PC-3 (cell line): ENCODE data around the gene EPC2. TPM values are rescaled to one million over a fixed set of nuclear protein-coding genes. Genes with fewer than 3 reads are reported as not detected.
A peak's percentile ranks its signal among the peaks of the same experiment; 100 is the strongest.

Experiments
- ATAC-seq: fragments of 200-7000 bp; cut with Tn5 transposase; 2 replicates; pipeline ENCODE4 v1.9.1; 2020; ENCODE audit warnings: mild to moderate bottlenecking, moderate library complexity
- BruUV-seq: library from RNA; stranded (reverse); fragments of 400-500 nt; replicated peaks from 2 replicates; lab custom pipeline; 2021; lab: Mats Ljungman, UMichigan
- CTCF ChIA-PET: fragments of 300-600 bp; sonication (Branson Sonifier 250); formaldehyde crosslinking; loops from one replicate; lab custom pipeline; 2022; ENCODE audit warnings: antibody characterized with exemption; lab: Charles Lee
- POLR2A ChIA-PET: fragments of 300-600 bp; sonication (Branson Sonifier 250); formaldehyde crosslinking; loops from one replicate; lab custom pipeline; 2022; ENCODE audit warnings: antibody characterized with exemption; ENCODE audit not compliant: unreplicated experiment; lab: Charles Lee
- DNase-seq: peaks from one replicate; pipeline ENCODE4 v3.0.0-alpha.2; 2015
- H2AFZ ChIP-seq: fragments of 300-600 bp; sonication (generic); 2 replicates; pipeline ENCODE4 v1.6.0; 2016; ENCODE audit warnings: antibody characterized with exemption, low read length
- H3F3A ChIP-seq: fragments of 300-600 bp; sonication (generic); one replicate; pipeline ENCODE4 v1.6.0; 2017; ENCODE audit warnings: antibody characterized with exemption, low read length, control low read depth, mild to moderate bottlenecking; ENCODE audit not compliant: unreplicated experiment
- H3K27ac ChIP-seq: fragments of 300-600 bp; sonication (generic); 2 replicates; pipeline ENCODE4 v1.5.1; 2016; ENCODE audit warnings: mild to moderate bottlenecking, low read length
- H3K27me3 ChIP-seq: fragments of 300-600 bp; sonication (generic); 2 replicates; pipeline ENCODE4 v1.6.1; 2016; ENCODE audit warnings: low read length, mixed read lengths
- H3K36me3 ChIP-seq: fragments of 300-600 bp; sonication (generic); 2 replicates; pipeline ENCODE4 v1.6.1; 2016; ENCODE audit warnings: low read depth, mixed run types, low read length, mixed read lengths
- H3K4me1 ChIP-seq: fragments of 300-600 bp; sonication (generic); 2 replicates; pipeline ENCODE4 v1.5.1; 2016; ENCODE audit warnings: low read length; ENCODE audit not compliant: insufficient read depth
- H3K4me2 ChIP-seq: fragments of 300-600 bp; sonication (generic); 2 replicates; pipeline ENCODE4 v1.6.0; 2016; ENCODE audit warnings: low read length
- H3K4me3 ChIP-seq: fragments of 300-600 bp; sonication (generic); 2 replicates; pipeline ENCODE4 v1.5.1; 2016; ENCODE audit warnings: mild to moderate bottlenecking, low read length, mixed read lengths
- H3K79me2 ChIP-seq: fragments of 300-600 bp; sonication (generic); 2 replicates; pipeline ENCODE4 v1.6.1; 2017; ENCODE audit warnings: low read length, mixed read lengths
- H3K9ac ChIP-seq: fragments of 300-600 bp; sonication (generic); 2 replicates; pipeline ENCODE4 v1.6.0; 2016; ENCODE audit warnings: mild to moderate bottlenecking, low read length
- H3K9me2 ChIP-seq: fragments of 300-600 bp; sonication (generic); replicated peaks from 2 replicates; pipeline ENCODE4 v1.6.1; 2016; ENCODE audit warnings: mixed run types, low read length, mixed read lengths
- H3K9me3 ChIP-seq: fragments of 300-600 bp; sonication (generic); 2 replicates; pipeline ENCODE4 v1.6.1; 2016; ENCODE audit warnings: low read length, mixed read lengths
- H4K20me1 ChIP-seq: fragments of 300-600 bp; sonication (generic); 2 replicates; pipeline ENCODE4 v1.6.1; 2016; ENCODE audit warnings: low read length, mixed read lengths
- EZH2 ChIP-seq: fragments of 300-600 bp; sonication (generic); IDR thresholded peaks from one replicate; pipeline ENCODE4 v1.6.1; 2017; ENCODE audit warnings: antibody characterized with exemption, mild to moderate bottlenecking, low read length; ENCODE audit not compliant: unreplicated experiment
- EZH2phosphoT487 ChIP-seq: fragments of 300-600 bp; sonication (generic); IDR thresholded peaks from 2 replicates; pipeline ENCODE4 v1.6.1; 2018; ENCODE audit warnings: mild to moderate bottlenecking, antibody characterized with exemption, low read length, borderline replicate concordance
- intact Hi-C: fragments of 100-400 bp; cut with micrococcal nuclease; formaldehyde crosslinking; loops from 2 replicates; pipeline ENCODE4 v1.9.0; 2023
- total RNA-seq: library from RNA; depleted of rRNA; stranded (reverse); fragments of >200 nt; gene quantifications from 2 replicates; pipeline ENCODE4 v1.2.3, GENCODE V29; 2014
- TF ChIP-seq, protein P1 (sequence below): fragments of 300-600 bp; sonication (generic); conservative IDR thresholded peaks from 2 replicates; pipeline ENCODE4 v1.5.1; 2017; ENCODE audit warnings: antibody characterized with exemption, low read depth, mild to moderate bottlenecking, low read length

EPC2 gene
- total RNA-seq, 1 experiment from 2014 or later, result 20.6 TPM

DNA sequence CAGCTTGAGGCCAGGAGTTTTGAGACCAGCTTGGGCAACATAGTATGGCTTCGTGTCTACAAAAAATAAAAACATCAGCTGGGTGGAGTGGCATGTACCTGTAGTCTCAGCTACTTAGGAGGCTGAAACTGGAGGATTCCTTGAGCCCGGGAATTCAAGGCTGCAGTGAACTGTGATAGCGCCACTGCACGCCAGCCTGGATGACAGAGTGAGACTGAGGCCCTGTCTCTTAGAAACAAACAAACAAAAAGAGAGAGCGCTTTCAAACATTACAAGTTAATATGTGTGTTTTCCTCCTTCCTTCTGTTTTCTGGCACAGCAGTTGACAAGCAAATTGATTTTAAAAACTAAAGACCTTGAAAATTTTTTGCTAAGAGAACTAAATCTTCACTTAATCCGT lies 9.9 kb downstream of the EPC2 start:
- H2AFZ ChIP-seq, result no peak overlapping the region
- no peak overlapping the region for H3K9ac ChIP-seq
- no peak overlapping the region for H3K4me3 ChIP-seq
- no peak for ATAC-seq
- H3K27ac ChIP-seq, result no peak overlapping the region
- BruUV-seq, result no TSS peak
- H4K20me1 ChIP-seq, result peaks cover 88% of the 10 kb centered on the region
- no peaks in the 10 kb centered on the region for H3K9me2 ChIP-seq
- intact Hi-C loops, result no loop called here
- no peak overlapping the region for H3K4me2 ChIP-seq
- H3K4me1 ChIP-seq, result peaks cover 11% of the 10 kb centered on the region
- peaks cover 100% of the 10 kb centered on the region for H3K79me2 ChIP-seq
- no peaks in the 10 kb centered on the region for H3K27me3 ChIP-seq
- ChIA-PET CTCF (no interaction called here), POLR2A (no interaction called here)
- H3F3A ChIP-seq, result no peaks in the 10 kb centered on the region
- DNase-seq, result no peak
- H3K9me3 ChIP-seq, result no peaks in the 10 kb centered on the region
- TF ChIP-seq EZH2 (no peak), EZH2phosphoT487 (no peak)
- TF ChIP-seq, protein P1, sequence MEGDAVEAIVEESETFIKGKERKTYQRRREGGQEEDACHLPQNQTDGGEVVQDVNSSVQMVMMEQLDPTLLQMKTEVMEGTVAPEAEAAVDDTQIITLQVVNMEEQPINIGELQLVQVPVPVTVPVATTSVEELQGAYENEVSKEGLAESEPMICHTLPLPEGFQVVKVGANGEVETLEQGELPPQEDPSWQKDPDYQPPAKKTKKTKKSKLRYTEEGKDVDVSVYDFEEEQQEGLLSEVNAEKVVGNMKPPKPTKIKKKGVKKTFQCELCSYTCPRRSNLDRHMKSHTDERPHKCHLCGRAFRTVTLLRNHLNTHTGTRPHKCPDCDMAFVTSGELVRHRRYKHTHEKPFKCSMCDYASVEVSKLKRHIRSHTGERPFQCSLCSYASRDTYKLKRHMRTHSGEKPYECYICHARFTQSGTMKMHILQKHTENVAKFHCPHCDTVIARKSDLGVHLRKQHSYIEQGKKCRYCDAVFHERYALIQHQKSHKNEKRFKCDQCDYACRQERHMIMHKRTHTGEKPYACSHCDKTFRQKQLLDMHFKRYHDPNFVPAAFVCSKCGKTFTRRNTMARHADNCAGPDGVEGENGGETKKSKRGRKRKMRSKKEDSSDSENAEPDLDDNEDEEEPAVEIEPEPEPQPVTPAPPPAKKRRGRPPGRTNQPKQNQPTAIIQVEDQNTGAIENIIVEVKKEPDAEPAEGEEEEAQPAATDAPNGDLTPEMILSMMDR, result no peak
- H3K36me3 ChIP-seq, result no peaks in the 10 kb centered on the region

DNA sequence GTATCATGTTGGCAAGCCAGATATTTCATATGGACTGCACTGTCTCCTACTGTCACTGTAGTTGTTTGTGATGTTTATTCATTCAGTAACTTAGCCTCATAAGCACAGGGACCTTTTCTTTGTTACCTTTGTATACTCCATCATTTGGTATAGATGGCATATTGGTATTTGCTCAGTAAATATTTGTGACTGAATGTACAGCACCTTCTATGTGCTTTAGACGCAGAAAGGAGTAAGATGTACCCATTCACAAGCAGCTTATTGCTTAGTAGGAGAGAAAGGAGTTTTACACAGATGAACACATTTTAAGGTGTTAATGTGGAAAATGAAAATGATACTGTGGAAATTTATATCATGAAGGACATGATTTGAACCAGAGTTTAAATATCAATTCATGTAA lies 12.0 kb downstream of the EPC2 start:
- POLR2A ChIA-PET, result no interaction called here
- ATAC-seq, result no peak
- H3K4me1 ChIP-seq, result peaks cover 10% of the 10 kb centered on the region

DNA sequence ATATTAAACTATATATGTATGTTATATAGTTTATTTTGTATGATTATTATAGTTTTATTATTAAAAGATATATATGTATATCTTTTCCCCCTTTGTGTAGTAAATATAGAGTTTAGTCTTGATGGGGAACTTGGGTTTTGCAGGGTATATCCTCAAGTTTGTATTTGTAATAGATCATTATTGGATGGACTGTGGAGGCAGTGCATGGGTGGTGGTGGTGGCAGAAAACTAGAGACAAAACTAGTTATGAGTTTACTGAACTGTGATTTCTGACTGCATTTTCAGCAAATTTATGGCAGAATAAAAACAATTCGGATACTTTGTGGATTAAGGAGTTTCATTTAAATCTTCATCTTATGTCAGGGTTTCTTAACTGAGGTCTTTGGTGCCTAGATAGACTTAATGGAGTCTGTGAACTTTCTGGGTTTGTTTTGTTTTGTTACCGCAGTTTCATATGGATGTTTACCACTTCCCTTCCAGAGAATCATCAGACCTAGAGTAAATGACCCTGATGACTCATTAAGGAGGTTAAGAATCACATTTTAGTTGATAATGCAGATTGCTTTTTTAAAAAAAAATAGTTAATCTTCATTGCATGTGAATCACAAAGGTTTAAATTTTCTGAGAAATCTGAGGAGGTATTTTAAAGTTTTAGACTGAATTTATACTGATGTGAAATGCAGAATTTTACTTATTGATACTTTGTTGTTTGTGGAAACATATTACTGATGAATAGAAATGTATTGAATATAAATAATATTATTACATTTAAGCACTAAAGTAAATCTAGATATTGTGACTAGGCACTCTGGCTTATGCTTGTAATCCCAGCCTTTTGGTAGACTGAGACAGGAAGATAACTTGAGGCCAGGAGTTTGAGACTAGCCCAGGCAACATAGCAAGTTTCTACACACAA lies 14.5 kb downstream of the EPC2 start:
- Histone ChIP-seq H3K27me3 (no peaks in the 10 kb centered on the region), H3K9me3 (no peaks in the 10 kb centered on the region), H3K36me3 (no peaks in the 10 kb centered on the region), H4K20me1 (peaks cover 66% of the 10 kb centered on the region), H3K9me2 (no peaks in the 10 kb centered on the region), H3K27ac (no peak overlapping the region), H3K4me2 (peak overlapping the region; percentile 62), H3K4me1 (peaks cover 10% of the 10 kb centered on the region), H3K9ac (no peak overlapping the region), H3K79me2 (peaks cover 91% of the 10 kb centered on the region), H3K4me3 (no peak overlapping the region), H3F3A (no peaks in the 10 kb centered on the region), H2AFZ (no peak overlapping the region)
- TF ChIP-seq, protein P1, result no peak
- TF ChIP-seq EZH2 (no peak), EZH2phosphoT487 (no peak)
- POLR2A ChIA-PET, result interaction anchor here (0.6 kb wide), 1 partner anchor 284 kb away, joined by 6 read pairs; no protein-coding TSS in a partner anchor
- ATAC-seq, result peak; percentile 50
- peak; percentile 54 for DNase-seq
- no TSS peak for BruUV-seq
- CTCF ChIA-PET, result no interaction called here
- intact Hi-C loops, result no loop called here

More for the DNA sequence above, 12.0 kb downstream of the EPC2 start:
- intact Hi-C loops, result no loop called here
- no peaks in the 10 kb centered on the region for H3K9me3 ChIP-seq
- H3K4me2 ChIP-seq, result no peak overlapping the region
- no peaks in the 10 kb centered on the region for H3K27me3 ChIP-seq
- H3K4me3 ChIP-seq, result no peak overlapping the region
- H4K20me1 ChIP-seq, result peaks cover 85% of the 10 kb centered on the region
- no peaks in the 10 kb centered on the region for H3F3A ChIP-seq
- H3K36me3 ChIP-seq, result no peaks in the 10 kb centered on the region
- H2AFZ ChIP-seq, result no peak overlapping the region
- H3K79me2 ChIP-seq, result peaks cover 100% of the 10 kb centered on the region
- no peak for DNase-seq
- TF ChIP-seq EZH2, result no peak
- CTCF ChIA-PET, result no interaction called here
- H3K9ac ChIP-seq, result no peak overlapping the region
- no TSS peak for BruUV-seq
- no peak overlapping the region for H3K27ac ChIP-seq
- H3K9me2 ChIP-seq, result no peaks in the 10 kb centered on the region
